ENCODE data around the gene STX8. TPM values are rescaled to one million over a fixed set of nuclear protein-coding genes. Genes with fewer than 3 reads are reported as not detected.

Gene STX8
- total and polyA plus RNA-seq, 9 of the 15 experiments (the other 6 are each of a cell fraction or from before 2014, with no cell fraction given), result 14.6 to 42.5 (median 22.1) TPM

- TF ChIP-seq, protein P1, sequence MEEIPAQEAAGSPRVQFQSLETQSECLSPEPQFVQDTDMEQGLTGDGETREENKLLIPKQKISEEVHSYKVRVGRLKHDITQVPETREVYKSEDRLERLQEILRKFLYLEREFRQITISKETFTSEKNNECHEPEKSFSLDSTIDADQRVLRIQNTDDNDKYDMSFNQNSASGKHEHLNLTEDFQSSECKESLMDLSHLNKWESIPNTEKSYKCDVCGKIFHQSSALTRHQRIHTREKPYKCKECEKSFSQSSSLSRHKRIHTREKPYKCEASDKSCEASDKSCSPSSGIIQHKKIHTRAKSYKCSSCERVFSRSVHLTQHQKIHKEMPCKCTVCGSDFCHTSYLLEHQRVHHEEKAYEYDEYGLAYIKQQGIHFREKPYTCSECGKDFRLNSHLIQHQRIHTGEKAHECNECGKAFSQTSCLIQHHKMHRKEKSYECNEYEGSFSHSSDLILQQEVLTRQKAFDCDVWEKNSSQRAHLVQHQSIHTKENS (CRISPR knock-in tag; IDR thresholded peaks at IDR 0.05), result no peak
- TF ChIP-seq, protein P2, sequence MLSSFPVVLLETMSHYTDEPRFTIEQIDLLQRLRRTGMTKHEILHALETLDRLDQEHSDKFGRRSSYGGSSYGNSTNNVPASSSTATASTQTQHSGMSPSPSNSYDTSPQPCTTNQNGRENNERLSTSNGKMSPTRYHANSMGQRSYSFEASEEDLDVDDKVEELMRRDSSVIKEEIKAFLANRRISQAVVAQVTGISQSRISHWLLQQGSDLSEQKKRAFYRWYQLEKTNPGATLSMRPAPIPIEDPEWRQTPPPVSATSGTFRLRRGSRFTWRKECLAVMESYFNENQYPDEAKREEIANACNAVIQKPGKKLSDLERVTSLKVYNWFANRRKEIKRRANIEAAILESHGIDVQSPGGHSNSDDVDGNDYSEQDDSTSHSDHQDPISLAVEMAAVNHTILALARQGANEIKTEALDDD (IDR thresholded peaks at IDR 0.05), result no peak
- TF ChIP-seq SRF (CRISPR knock-in tag; IDR thresholded peaks at IDR 0.05), result no peak
Measured at GRCh38 chr17:9209347-9209746, 366.3 kb downstream of the STX8 start (continued).

GRCh38 chr17:9208381-9209105 lies 367.1 kb downstream of the STX8 start:
- Histone ChIP-seq H3K4me2 (ENCODE audit: insufficient read depth, low read length) (no peak overlapping the region), H3K9me3 (replicated peaks; ENCODE audit: control insufficient read depth, insufficient read depth, low read depth, low read length) (no peaks in the 10 kb centered on the region), H3K27ac (ENCODE audit: extremely low read depth, low read depth, low read length) (no peak overlapping the region), H3K27me3 (ENCODE audit: control insufficient read depth in 2 of 2, insufficient read depth in 2 of 2, low read length in 2 of 2) (peaks cover 2 to 13% of the 10 kb centered on the region in 2 experiments; a peak in 2 of 5 replicates), H3K79me2 (ENCODE audit: control insufficient read depth, insufficient read depth, low read length) (no peaks in the 10 kb centered on the region), H3K9ac (ENCODE audit: insufficient read depth in 1 of 2, low read depth in 2 of 2, low read length in 2 of 2) (no peak overlapping the region), H4K20me1 (replicated peaks; ENCODE audit: control insufficient read depth, insufficient read depth, low read length) (no peaks in the 10 kb centered on the region), H3K36me3 (ENCODE audit: control insufficient read depth, insufficient read depth, low read length) (no peaks in the 10 kb centered on the region), H3K9me1 (ENCODE audit: control insufficient read depth, insufficient read depth, low read length) (no peaks in the 10 kb centered on the region), H2AFZ (ENCODE audit: low read depth, low read length) (no peak overlapping the region), H3K4me3 (no peak overlapping the region), H3K4me1 (replicated peaks in 1 of 2; ENCODE audit: control insufficient read depth in 2 of 2, insufficient read depth in 2 of 2, low read length in 2 of 2) (no peaks in the 10 kb centered on the region)
- ChIA-PET POLR2A (interaction anchor here (0.7 kb wide), 1 partner anchor 35 kb away, joined by 3 read pairs; no protein-coding TSS in a partner anchor), CTCF (ENCODE audit: low intra/inter-chr PET ratio) (no interaction called here)
- no TSS peak for BruUV-seq (replicated peaks)
- no peak for ATAC-seq
- in situ Hi-C loops (cut with MboI) (no loop called here), intact Hi-C loops (cut with micrococcal nuclease) (no loop called here)
- no peak for FAIRE-seq
- under 1% methylated on average over 9 of the region's 10 CpGs for WGBS (ENCODE audit: insufficient coverage, low coverage, missing lambda C conversion rate)
- no peak for DNase-seq (ENCODE audit: extremely low read depth in 1 of 4, low spot score in 3 of 4)
- TF ChIP-seq CTCFL (IDR thresholded peaks at IDR 0.05; ENCODE audit: borderline replicate concordance, insufficient read depth, low read depth, low read length, poor library complexity, severe bottlenecking) (no peak), CBX2 (IDR thresholded peaks at IDR 0.05; ENCODE audit: insufficient read depth, low read length, poor library complexity, severe bottlenecking) (no peak), PTBP1 (IDR thresholded peaks at IDR 0.05; ENCODE audit: low read depth, low read length) (no peak), RFX7 (CRISPR knock-in tag; IDR thresholded peaks at IDR 0.05) (no peak), E4F1 (CRISPR knock-in tag; IDR thresholded peaks at IDR 0.05; ENCODE audit: borderline replicate concordance) (no peak), TBL1XR1 (IDR thresholded peaks at IDR 0.05; ENCODE audit: low read length in 2 of 2) (no peak), ZNF232 (CRISPR knock-in tag; IDR thresholded peaks at IDR 0.05) (no peak), RBM15 (IDR thresholded peaks at IDR 0.05; ENCODE audit: insufficient read depth, low read length) (no peak)
- TF ChIP-seq, protein P3, sequence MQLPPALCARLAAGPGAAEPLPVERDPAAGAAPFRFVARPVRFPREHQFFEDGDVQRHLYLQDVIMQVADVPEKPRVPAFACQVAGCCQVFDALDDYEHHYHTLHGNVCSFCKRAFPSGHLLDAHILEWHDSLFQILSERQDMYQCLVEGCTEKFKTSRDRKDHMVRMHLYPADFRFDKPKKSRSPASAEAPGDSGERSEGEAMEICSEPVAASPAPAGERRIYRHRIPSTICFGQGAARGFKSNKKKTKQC (CRISPR knock-in tag; IDR thresholded peaks at IDR 0.05), result no peak
